GM12873 (cell line): ENCODE data around the gene SLC13A4.

Experiments used
- TF ChIP-seq, protein P1 (sequence below): IDR thresholded peaks from 2 replicates; pipeline ENCODE4 v1.5.1; 2012; ENCODE audit warnings: low read depth, mild to moderate bottlenecking, moderate library complexity, low read length, control low read depth; ENCODE audit not compliant: insufficient read depth; ENCODE audit errors: missing control alignments

The SLC13A4 gene

DNA sequence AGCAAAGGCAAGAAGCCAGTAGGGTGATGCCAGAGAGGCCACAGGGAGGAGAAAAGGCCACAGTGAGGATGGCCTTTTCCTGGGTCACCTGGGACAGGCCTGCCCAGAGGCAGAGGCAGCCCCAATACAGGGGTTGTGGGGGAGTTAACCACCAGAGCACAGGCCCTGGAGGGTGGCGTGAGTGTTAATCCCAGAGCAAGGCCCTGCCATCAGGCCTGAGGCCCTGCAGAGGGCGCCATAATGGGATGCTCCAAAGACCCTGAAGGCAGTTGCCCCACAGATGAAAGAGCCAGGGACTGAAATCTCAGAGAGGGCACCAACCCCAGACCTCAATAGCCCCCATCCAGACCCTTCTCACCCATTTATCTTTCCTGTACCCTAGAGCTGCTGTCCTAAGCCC, 23.9 kb downstream of the SLC13A4 start:
- TF ChIP-seq, protein P1, sequence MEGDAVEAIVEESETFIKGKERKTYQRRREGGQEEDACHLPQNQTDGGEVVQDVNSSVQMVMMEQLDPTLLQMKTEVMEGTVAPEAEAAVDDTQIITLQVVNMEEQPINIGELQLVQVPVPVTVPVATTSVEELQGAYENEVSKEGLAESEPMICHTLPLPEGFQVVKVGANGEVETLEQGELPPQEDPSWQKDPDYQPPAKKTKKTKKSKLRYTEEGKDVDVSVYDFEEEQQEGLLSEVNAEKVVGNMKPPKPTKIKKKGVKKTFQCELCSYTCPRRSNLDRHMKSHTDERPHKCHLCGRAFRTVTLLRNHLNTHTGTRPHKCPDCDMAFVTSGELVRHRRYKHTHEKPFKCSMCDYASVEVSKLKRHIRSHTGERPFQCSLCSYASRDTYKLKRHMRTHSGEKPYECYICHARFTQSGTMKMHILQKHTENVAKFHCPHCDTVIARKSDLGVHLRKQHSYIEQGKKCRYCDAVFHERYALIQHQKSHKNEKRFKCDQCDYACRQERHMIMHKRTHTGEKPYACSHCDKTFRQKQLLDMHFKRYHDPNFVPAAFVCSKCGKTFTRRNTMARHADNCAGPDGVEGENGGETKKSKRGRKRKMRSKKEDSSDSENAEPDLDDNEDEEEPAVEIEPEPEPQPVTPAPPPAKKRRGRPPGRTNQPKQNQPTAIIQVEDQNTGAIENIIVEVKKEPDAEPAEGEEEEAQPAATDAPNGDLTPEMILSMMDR: peak; percentile 53

DNA sequence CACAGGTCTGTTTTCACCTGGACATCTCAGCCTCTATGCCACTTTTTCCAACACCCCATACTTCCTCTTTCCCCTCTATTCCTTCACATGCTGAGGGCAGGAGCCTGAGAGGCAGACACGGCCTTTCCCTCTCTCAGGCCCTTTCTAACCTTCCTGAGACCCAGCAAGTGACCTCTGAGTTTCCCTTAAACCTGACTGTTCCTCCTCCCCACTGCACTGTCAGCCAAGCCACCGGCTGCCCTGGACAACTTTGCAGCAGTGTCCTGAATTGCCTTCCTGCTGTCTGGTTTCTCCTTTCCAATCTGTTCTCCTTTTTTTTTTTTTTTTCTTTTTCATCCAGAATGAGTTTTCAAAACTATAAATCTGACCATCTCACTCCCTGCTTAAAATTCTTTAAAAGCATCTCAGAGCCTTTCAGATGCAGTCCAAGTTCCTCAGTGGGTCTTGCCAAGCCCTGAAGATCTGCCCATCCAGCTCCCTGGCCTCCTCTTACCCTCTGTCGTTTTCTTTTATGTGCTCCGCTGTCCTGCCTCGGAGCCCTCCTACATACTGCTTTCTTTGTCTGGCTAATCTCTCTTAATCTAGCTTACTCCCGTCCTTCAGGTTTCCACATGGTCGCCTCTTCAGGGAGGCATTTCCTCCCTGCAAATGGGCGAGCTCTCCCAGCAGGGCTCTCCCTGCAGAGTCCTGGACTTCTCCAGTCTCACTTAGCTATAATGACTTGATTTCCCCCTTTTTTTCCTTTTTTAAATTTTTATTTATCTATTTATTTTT, 30.5 kb downstream of the SLC13A4 start:
- TF ChIP-seq, protein P1: no peak

DNA sequence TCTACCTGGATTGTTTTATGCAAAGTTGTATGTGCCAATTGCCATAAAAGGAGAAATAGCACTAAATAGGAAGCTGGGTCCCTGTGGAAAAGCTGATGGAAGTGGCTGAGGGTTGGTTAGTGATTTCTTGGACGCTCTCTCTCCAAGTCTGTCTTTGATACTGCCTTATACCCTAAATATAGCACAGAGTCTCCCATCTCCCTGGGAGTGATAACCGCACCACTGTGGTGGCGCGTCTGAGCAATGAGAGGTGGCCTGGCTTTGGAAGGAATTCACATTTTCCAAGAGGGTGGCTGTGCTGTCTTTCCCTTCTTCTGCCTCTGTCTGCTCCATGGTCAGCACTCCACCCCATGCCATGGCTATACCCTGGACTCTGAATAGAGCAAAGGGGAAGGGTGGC, 34.4 kb downstream of the SLC13A4 start:
- TF ChIP-seq, protein P1: no peak

DNA sequence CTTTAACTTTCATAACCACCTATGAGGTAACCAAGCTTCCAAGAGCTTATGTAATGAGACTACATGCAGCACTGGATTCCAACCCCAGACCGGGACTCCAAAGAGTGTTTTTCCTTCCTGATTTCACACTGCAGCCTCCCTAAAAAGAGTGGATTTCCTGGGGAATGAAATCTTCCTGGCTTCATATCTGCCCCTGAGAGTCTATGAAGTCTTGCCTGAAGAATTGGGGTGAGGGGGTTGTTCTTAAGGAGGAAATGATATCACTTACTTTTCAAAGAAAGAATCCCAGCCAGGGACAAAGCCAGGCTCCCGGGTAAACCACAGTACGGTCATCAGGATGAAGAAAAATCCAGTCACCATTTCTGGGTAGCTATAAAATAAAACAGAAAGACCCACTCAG, 35.9 kb downstream of the SLC13A4 start:
- TF ChIP-seq, protein P1: no peak

DNA sequence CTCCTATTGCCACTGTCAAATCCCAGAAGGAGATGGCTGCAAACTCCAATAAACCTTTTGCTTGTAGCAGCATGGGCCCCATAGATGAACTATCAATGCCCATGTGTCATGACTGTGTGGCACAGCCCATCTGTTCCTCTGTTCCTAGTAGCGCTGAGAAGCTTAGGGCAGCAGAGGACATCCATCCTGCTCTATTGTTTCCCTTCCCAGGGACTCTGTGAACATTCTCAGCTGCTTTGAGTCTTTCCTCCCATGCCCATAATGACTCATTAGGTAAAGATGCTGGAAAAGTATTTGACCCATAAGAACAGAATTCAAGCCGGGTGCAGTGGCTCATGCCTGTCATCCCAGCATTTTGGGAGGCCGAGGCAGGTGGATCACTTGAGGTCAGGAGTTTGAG, 37.4 kb downstream of the SLC13A4 start:
- TF ChIP-seq, protein P1: no peak

DNA sequence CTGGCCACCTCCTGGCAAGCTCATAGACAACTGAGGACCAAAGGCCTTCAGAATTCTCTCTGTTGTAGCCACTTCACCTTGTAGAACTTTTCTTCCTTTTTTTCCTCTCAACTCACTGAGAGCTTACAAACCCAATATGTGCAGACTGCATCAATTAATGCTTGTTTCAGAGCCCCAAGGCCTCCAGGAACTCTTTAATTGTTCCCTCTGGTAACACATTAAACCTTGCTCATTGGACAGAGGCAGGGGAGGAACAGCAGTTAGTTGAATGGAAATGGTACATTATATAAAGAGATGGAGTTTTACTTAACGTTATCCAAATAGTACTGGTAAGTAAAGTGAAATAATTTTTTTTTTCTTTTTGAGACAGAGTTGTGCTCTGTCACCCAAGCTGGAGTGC, 40.5 kb downstream of the SLC13A4 start:
- TF ChIP-seq, protein P1: no peak

DNA sequence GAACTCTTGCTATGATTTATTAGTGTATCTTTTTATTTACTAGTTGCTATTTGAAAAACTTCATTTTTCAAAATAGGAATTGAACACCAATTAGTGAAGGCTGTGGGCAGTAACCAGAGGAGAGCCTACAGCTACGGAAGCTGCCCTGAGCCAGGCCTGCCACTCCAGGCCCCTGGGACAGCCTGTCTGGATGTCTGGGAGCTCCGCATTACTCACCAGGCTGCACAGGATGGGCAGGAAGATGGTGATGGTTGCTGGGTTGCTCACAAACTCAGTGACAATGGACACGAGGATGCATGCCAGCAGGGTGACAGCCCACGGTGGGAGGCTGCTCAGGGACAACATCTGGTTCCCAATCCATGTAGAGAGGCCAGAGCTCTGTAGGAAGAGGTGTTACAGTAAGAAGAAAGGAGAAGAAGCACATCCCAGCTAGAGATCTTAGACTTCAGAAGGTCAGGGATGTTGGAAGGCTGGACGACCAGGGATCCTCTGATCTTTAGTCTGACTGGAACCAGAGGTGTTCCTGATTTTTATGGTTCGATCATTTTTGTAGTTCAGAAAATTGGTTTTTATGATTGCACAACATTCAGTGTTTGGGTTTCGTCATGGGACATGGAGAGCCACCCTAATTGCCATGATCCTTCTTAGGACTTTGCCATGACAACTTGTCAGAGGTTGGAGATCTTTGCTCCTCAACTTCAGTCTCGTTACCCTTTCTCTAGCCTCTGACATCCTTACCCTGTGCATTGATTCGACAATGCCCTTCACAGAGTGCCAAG, 42.5 kb downstream of the SLC13A4 start:
- TF ChIP-seq, protein P1: no peak
